Sigmoid colon (tissue), 7 donors: ENCODE measurements around the gene PLA2G4F. TPM values are rescaled to one million over a fixed set of nuclear protein-coding genes. Genes with fewer than 3 reads are reported as not detected.

ENCODE experiments used
- DNase-seq: peaks from one replicate; pipeline ENCODE4 v3.0.0-alpha.2; 2019
- H3K27ac ChIP-seq, 4 donors: fragments of 200-600 bp; sonication (generic); one replicate each; pipeline ENCODE4 v1.5.1; 2016 to 2019; ENCODE audit warnings: mild to moderate bottlenecking in 1 of 4
- H3K27me3 ChIP-seq, 3 donors: fragments of 200-600 bp; sonication (generic); one replicate each; pipeline ENCODE4 v1.5.1; 2019; ENCODE audit warnings: mild to moderate bottlenecking in 1 of 3
- H3K36me3 ChIP-seq, 4 donors: fragments of 200-600 bp; sonication (generic); one replicate each; pipeline ENCODE4 v1.5.1; 2016 to 2019
- H3K4me1 ChIP-seq, 4 donors: fragments of 200-600 bp; sonication (generic); one replicate each; pipeline ENCODE4 v1.5.1; 2017 to 2019
- H3K4me3 ChIP-seq, 4 donors: fragments of 200-600 bp; sonication (generic); one replicate each; pipeline ENCODE4 v1.5.1; 2017 to 2019; ENCODE audit warnings: mild to moderate bottlenecking in 2 of 4, moderate library complexity in 1 of 4
- H3K9me3 ChIP-seq, 4 donors: fragments of 200-600 bp in 3 of 4; sonication (generic) in 3 of 4; one replicate each; pipeline versions ENCODE4 v1.5.1 to v1.6.1; 2013 to 2019
- EP300 ChIP-seq, 4 donors: sonication (generic); formaldehyde crosslinking; IDR thresholded peaks; one replicate each; pipeline ENCODE4 v1.6.1; 2017; ENCODE audit warnings: antibody characterized with exemption in 4 of 4
- POLR2A ChIP-seq, 2 donors: fragments of 450-650 bp; IDR thresholded peaks; one replicate each; pipeline ENCODE4 v1.6.1; 2016; ENCODE audit warnings: antibody characterized with exemption in 2 of 2, mild to moderate bottlenecking in 2 of 2, moderate library complexity in 2 of 2
- POLR2AphosphoS5 ChIP-seq, 4 donors: sonication (generic); formaldehyde crosslinking; IDR thresholded peaks; one replicate each; pipeline ENCODE4 v1.6.1; 2017; ENCODE audit warnings: antibody characterized with exemption in 4 of 4
- WGBS, 2 donors: extraction: QIAGEN DNeasy Blood & Tissue Kit; methylation state at CpG; one replicate each; pipeline ENCODE4 v1.1.7; 2013; 5-methylcytosine and 5-hydroxymethylcytosine counted together
- intact Hi-C: fragments of 100-400 bp; cut with DNase I; formaldehyde crosslinking; loops from one replicate; pipeline ENCODE4 v1.15.1; 2023
- polyA plus RNA-seq, 3 donors: library from polyadenylated mRNA; stranded (reverse); fragments of 200-250 nt; gene quantifications; one replicate each; pipeline ENCODE4 v1.2.3, GENCODE V29; 2013
- total RNA-seq, 4 donors: library from RNA; depleted of rRNA; stranded (reverse); fragments of >200 nt; gene quantifications; one replicate each; pipeline ENCODE4 v1.1.0, GENCODE V29; 2016
- TF ChIP-seq, protein P1 (sequence below), 4 experiments: fragments of 450-650 bp in 3 of 4; fragments of 200-600 bp in 1 of 4; IDR thresholded peaks; one replicate each; pipeline ENCODE4 v1.5.1; 2016 to 2019; ENCODE audit warnings: antibody characterized with exemption in 4 of 4, mild to moderate bottlenecking in 3 of 4, moderate library complexity in 2 of 4
- donor health status: healthy with polysubstance abuse.
- donor health status: Bipolar disorder and iron deficiency.
- donor health status: healthy.

Gene PLA2G4F
- total and polyA plus RNA-seq, 7 donors, result under 0.01 to 28.8 (median 7.2) TPM; not detected in 2

DNA sequence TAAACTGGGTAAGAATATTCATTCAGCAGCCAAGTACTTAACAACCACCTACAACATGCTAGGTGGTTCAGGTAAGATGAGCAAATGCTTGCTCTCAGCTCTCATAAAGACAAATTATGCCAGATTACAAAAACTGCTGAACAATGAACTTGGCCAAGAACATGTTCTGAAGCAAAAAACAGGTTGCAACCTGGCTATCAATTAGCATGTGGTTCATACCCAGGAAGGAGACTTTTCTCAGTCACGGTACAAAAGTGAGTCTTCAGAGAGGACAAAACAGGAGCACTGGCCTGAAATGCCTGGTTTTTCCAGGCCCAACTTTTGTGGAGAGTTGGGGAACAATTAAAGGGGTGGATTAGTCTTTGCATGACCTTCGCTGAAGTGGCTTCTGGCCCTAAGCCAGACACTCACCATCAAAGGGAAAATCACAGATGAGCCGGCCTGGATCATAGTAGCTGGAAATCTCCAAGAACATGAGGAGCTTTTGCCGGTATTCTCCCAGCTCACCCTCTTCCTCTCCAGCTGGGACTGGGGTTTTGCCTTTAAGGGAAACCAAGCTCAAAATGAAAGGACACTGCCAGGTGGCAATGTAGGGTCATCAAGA, 7.6 kb upstream of the PLA2G4F start:
- DNase-seq, result no peak
- Histone ChIP-seq H3K36me3 (peaks cover 69 to 100% (median 94%) of the 10 kb centered on the region in 4 donors), H3K4me3 (no peak overlapping the region), H3K27me3 (no peaks in the 10 kb centered on the region), H3K9me3 (no peaks in the 10 kb centered on the region), H3K4me1 (no peaks in the 10 kb centered on the region), H3K27ac (no peak overlapping the region)
- intact Hi-C loops, result no loop called here
- 87 to 88% methylated on average over 4 of the region's 4 CpGs for WGBS, 2 donors
- no peak for TF ChIP-seq EP300 (IDR thresholded peaks at IDR 0.05)
- no peak for TF ChIP-seq POLR2A (IDR thresholded peaks at IDR 0.05)
- TF ChIP-seq, protein P1, sequence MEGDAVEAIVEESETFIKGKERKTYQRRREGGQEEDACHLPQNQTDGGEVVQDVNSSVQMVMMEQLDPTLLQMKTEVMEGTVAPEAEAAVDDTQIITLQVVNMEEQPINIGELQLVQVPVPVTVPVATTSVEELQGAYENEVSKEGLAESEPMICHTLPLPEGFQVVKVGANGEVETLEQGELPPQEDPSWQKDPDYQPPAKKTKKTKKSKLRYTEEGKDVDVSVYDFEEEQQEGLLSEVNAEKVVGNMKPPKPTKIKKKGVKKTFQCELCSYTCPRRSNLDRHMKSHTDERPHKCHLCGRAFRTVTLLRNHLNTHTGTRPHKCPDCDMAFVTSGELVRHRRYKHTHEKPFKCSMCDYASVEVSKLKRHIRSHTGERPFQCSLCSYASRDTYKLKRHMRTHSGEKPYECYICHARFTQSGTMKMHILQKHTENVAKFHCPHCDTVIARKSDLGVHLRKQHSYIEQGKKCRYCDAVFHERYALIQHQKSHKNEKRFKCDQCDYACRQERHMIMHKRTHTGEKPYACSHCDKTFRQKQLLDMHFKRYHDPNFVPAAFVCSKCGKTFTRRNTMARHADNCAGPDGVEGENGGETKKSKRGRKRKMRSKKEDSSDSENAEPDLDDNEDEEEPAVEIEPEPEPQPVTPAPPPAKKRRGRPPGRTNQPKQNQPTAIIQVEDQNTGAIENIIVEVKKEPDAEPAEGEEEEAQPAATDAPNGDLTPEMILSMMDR (IDR thresholded peaks at IDR 0.05), result no peak
- TF ChIP-seq POLR2AphosphoS5 (IDR thresholded peaks at IDR 0.05), result no peak

DNA sequence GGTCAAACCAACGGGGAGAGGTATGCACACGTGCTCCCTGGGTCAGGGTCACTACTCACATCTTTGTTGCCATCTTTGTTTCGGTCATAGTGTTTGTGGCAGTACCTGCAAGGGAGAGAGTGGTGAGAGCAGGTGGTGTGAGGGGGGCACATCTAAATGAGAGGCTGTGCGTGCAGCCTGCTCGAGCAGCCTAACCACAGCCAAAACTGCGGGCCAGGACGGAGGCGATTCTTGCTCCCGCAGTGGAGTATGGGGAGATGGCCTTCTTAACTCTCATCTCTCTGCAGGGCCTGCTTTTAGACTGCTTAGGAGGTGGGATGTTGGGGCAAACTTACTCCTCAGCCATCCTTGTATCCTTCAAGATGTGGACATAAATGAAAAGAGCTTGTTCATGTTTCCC, 6.9 kb upstream of the PLA2G4F start:
- TF ChIP-seq EP300 (IDR thresholded peaks at IDR 0.05) (no peak), POLR2AphosphoS5 (IDR thresholded peaks at IDR 0.05) (no peak), POLR2A (IDR thresholded peaks at IDR 0.05) (no peak)
- TF ChIP-seq, protein P1 (IDR thresholded peaks at IDR 0.05), result no peak
- Histone ChIP-seq H3K4me1 (no peaks in the 10 kb centered on the region), H3K27ac (no peak overlapping the region), H3K4me3 (no peak overlapping the region), H3K27me3 (no peaks in the 10 kb centered on the region), H3K9me3 (no peaks in the 10 kb centered on the region), H3K36me3 (peaks cover 69 to 97% (median 91%) of the 10 kb centered on the region in 4 donors)
- 95 to 97% methylated on average over 9 of the region's 9 CpGs for WGBS, 2 donors
- intact Hi-C loops, result no loop called here
- DNase-seq, result no peak

DNA sequence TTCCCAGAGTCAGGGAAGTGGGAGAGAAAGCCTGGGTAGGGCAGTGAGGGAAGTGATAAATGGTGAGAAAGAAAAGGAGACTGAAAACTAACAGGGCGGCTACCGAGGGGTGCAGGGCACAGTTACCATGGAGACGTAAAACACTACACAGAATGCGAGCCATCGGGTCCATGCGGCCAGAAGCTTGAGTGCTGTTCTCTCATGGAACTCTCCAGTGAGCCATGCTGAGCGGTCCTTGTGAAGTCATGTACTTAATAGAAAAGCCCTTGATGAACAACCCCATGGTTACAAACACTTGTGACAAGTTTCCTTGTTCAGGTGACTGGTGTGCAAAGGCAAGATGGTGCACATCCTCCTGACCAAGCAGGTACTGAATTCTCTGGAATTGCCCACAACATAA, 3.7 kb upstream of the PLA2G4F start:
- WGBS, 2 donors, result 93 to 94% methylated on average over 7 of the region's 7 CpGs
- Histone ChIP-seq H3K4me1 (no peaks in the 10 kb centered on the region), H3K9me3 (no peaks in the 10 kb centered on the region), H3K36me3 (peaks cover 44 to 66% (median 61%) of the 10 kb centered on the region in 4 donors), H3K27ac (no peak overlapping the region), H3K27me3 (no peaks in the 10 kb centered on the region), H3K4me3 (no peak overlapping the region)
- DNase-seq, result no peak
- TF ChIP-seq, protein P1 (IDR thresholded peaks at IDR 0.05), result no peak
- TF ChIP-seq EP300 (IDR thresholded peaks at IDR 0.05), result no peak
- intact Hi-C loops, result no loop called here

DNA sequence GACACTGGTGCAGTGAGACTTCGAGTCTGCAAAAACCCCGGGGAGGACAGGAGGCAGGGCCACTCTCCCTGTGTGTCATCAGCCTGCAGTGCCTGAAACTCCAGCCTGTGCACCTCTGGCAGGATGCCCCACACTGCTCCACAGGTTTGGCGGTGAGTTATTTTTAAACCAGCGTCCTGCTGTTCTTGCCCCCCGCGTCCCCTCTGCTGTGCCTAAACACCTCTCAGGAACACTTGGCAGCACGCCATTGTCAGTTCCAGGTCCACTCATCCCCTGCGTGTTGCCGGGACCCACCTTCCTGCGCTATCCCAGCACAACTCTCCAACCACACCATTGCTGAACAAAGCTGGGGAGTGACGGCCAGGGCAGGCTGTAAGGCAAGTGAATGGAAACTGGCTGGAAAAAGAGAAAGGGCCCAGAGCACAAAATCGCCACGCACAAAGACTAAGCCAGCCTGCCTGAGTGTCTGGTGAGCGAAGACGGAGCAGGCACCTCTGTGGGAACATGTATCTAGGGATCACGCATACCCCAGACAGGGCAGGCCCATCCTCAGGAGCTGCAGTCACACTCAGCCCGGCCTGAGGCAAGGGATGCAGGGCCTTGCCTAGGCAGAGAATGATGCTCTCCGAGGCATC, 3.1 kb upstream of the PLA2G4F start:
- no peak overlapping the region for H3K27ac ChIP-seq
- no peaks in the 10 kb centered on the region for H3K9me3 ChIP-seq
- H3K36me3 ChIP-seq, result peaks cover 44 to 60% (median 55%) of the 10 kb centered on the region in 4 donors
- TF ChIP-seq EP300 (IDR thresholded peaks at IDR 0.05) (no peak), POLR2AphosphoS5 (IDR thresholded peaks at IDR 0.05) (no peak), POLR2A (IDR thresholded peaks at IDR 0.05) (no peak)
- TF ChIP-seq, protein P1 (IDR thresholded peaks at IDR 0.05), result no peak
- no peaks in the 10 kb centered on the region for H3K4me1 ChIP-seq
- no peak for DNase-seq
- H3K27me3 ChIP-seq, result no peaks in the 10 kb centered on the region
- H3K4me3 ChIP-seq, result no peak overlapping the region
- intact Hi-C loops, result no loop called here
- WGBS, 2 donors, result 95 to 96% methylated on average over 18 of the region's 18 CpGs
